Renal cortex interstitium (tissue), 11 donors: ENCODE data around the gene TRPM3. TPM values are rescaled to one million over a fixed set of nuclear protein-coding genes. Genes with fewer than 3 reads are reported as not detected.

Source experiments
- DNase-seq, 11 donors: peaks; one replicate each; pipeline ENCODE4 v3.0.0-alpha.2; 2013; ENCODE audit warnings: low read depth in 9 of 11, low spot score in 4 of 11; ENCODE audit errors: extremely low read depth in 1 of 11
- polyA plus RNA-seq, 3 donors: library from polyadenylated mRNA; unstranded; fragments of 120-200 nt; gene quantifications; one replicate each; pipeline ENCODE4 v1.2.1, GENCODE V29; 2013; ENCODE audit not compliant: insufficient read length in 3 of 3

Gene TRPM3
- polyA plus RNA-seq, 3 donors = 12.4 to 14.9 (median 13.2) TPM

DNA sequence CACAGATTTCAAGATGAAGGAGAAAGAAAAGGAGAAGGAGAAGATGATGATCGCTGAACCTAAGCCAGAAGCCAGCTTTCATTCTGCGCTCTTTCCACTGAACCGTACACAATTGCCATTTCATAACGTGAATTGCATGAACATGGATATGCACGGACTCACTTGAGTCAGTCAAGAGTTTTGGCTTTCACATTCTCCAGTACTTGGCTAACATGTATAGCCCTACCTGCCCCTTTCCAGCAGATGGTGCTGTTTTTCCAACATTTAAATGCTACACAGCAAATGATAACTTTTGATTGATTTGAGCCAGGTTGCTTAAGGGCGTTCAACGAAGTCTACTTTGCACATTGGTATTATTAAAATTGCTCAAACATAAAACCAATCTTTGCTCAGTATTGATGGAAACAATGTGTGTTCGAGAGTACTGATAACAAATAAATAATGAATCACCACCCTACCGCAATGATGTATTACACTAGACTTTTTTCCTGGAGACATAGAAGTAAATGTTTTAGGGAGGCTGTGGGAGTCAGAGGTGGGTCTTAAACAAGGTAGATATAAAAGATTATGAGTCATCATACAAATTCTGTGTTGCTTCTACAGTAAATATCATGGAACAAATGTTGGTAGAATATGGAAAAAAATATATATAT is 196.4 kb downstream of the TRPM3 start:
- DNase-seq = peak in 8 of 11 donors; percentile 35 to 63 (median 44)

DNA sequence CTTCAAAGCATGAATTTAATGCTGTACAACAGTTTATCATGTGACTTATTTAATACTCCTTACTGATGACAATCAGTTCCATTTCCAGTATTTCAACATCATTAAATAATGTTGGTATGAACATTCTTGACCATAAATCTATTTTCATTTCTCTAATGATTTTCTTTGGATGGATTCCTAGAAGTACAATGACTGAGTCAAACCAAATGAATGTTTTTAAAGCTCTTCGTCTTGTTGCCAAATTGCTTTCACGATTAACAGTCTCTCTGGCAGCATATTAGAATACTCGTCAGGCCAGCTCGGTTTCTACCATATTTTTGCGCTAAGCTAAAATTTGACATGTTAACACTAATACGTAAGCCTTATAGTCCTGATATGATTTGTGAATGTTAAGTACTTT is 197.0 kb downstream of the TRPM3 start:
- DNase-seq = peak in 2 of 11 donors; percentile 34 to 57

DNA sequence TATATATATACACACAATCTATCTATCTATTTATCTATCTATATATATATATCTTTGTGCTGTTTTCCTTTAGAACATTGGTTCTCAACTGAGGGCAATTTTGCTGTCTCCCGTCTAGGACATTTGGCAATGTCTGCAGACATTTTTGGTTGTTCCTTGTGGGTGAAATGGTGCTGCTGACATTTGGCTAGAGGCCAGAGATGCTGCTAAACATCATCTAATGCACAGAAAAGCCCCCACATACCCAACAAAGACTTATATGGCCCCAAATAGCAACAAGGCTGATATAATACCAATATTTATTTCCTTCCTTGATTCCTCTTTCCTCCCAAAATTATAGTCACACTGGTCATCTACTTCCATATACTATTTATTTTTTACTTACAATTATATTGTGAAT is 197.5 kb downstream of the TRPM3 start:
- no peak for DNase-seq

DNA sequence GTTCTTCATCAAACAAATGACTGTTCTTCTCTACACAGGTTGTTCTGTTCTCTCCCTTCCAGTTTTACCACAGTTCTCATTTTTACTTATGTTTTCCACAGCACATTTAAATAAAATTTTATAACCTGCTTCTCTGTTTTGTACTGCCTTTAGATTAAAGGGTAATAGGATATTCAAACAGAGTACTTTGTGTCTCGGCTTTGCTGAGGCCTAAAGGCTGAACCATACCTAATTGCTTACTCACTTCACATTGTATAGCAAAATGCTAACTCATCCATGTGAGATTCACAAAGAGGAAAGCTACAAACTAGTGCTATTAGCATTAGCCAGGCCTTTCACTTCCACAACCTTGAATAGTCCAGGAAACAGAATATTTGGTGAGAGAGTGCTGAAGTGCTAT is 200.3 kb downstream of the TRPM3 start:
- DNase-seq = no peak

DNA sequence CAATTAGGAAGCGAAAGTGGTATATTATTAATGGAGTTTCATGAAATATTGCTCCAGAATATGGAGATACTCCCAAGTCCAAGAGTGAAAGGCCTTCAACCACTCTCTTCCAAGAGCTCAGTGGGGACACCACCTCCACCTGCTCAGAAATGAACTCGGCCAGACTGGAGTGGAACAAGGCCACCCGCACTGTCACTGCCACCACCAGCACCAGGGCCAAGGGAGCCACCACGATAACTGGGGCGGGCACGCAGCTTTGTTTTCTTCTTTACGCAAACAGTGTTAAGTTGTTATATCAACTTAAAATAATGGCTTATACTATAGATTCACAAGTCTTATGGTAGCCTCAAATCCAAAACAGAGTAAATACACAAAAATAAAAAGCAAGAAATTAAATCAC is 204.1 kb downstream of the TRPM3 start:
- DNase-seq = no peak

DNA sequence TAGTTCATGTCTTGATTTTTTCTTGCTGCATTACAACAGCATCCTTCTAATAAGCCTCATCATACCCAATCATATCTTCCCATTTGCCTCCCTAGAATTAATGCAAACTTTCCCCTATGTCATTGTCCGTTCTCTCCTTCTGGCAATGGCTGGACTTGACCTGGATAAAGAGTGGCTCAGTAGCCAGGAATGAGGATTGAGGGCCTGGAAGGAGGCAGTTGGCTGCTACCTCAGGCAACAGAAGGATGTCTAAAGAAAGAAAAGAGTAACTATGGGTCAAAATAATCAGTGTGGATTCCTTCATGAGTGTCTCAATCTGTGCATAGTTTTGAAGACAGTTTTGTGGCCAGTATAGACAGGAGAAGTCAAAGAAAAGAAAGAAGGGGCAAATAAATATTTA is 209.6 kb downstream of the TRPM3 start:
- DNase-seq = no peak

DNA sequence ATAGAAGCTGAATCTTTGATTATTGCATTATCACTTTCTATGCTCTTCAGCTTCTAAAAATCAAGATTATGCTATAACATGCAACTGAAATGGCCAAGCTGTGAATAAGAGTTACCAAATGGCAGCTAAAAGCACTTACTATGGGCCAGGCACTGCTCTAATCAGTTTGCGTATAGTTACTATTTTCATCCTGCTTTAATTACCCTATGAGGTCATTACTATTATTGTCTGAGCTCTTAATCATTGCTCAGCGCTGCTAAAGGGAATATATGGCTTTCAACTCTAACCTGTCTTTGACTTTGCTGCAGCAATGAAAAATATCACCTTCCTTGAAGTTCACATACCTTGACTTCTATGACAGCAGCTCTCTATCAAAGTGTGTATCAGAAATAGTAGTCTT is 210.8 kb downstream of the TRPM3 start:
- DNase-seq = no peak

DNA sequence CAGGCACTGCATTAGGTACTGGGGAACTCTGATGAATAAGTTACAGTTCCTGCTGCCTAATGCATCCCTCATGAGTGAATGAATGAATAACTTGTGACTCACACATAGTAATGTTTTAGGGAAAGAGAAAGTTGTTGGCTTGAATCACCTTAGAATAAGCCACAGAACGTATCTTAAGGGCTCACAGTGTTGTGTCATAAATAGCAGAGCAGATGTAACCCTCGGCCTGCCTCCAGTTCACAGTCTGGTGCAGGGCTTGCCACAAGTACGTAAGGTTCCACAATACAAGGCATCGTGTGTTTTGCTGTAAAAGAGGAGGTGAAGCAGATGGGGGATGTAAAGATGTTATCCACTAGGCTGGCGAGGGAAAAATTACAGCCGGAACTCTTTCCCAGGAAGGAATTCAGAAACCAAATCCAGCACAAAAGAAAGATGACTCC is 218.7 kb downstream of the TRPM3 start:
- DNase-seq = peak in 3 of 11 donors; percentile 13 to 31 (median 14)

DNA sequence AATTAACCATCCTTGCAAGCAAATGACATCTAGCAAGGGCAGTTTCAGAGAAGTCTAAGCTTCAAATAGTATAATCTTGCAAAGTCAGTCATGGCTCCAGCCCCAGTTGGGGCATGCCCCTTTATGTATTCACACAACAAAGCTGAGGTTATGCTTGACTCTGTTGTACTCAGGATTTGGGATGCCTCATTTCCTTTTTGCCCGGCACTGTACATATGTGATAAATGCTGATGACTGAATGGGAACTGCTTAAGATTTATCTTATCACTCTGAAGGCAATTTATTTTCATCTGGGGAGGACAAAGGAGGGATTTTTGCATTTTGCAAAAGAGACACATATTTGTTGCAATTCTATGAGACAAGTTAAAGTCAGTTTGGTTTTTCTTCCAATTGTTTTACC is 219.2 kb downstream of the TRPM3 start:
- DNase-seq = no peak

DNA sequence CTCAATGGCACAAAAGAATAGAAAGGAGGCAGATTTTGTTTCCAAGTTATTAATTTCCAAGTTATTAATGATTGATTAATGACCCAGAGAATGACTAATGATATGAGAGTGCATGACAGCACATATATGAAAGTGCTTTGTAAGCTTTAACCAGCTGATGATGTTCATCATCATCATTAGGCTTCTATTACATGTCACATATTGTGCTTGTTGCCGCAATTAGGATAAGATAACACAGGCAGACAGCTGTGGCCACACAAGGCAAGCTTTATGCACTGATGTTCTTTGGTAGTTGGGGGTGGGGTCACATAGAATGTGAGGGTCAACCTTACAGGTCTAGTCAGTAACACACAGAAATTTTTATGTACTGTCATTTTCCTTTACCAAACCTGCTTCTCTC is 219.7 kb downstream of the TRPM3 start:
- DNase-seq = no peak

DNA sequence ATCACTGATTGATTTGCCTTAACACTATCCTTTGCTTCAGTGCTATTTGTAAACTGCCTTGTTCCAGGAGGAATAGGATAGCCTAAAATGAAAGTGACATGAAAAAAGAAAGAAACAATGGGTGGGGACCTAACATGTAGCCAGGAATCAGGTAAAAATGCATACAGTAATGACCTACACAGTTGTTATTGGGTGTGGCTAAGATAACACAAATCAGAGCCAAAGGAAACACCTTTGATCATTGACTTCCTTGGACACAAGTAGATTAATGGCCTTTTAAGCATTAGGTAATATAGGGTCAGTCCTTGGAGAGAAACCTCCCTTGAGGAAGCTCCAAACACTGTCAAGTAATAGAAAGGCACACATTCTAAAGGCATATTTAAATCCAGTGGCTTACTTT is 220.4 kb downstream of the TRPM3 start:
- DNase-seq = no peak

DNA sequence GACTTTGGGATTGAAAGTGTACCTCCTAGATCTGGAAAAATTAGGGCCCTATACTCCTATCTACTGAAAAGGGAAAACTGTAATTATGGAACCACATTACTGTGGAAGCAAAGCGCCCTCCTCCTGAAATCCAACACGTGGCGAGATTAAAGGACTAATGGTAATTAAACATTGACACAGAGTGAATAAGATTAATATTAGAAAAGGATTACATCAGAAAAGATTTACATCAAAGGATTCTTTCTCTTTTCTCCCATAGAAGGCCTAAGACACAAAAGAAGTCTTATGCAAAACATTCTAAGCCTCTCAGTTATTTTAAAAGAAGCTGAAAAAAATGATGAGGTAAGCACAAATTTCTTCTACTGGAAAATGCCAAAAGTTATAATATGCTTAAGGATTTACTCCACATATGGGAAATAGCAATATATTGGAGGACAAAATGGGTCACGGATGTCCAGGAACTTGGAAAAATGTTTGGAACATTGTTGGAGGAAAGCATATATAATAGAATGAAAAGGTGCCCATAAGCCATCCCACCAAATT is 227.8 kb downstream of the TRPM3 start:
- DNase-seq = no peak

DNA sequence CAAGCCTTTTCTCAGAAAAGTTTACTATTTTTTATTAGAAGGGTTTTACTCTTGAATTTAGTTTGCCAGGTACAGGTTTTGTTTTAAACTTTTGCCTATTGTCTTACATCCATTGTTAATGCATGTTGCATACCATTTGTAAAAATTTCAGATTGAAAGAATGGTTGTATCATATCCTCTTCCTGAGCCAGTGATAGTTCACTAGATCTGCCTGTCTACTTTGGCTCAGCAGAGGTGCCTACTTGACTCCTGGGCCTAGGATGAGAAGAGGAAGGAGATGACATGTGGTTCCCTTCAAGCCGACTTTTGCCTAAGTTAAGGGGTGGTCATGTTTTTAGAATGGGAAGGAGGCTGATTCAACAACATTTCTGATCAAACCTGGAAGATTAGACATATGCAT is 232.9 kb downstream of the TRPM3 start:
- no peak for DNase-seq

DNA sequence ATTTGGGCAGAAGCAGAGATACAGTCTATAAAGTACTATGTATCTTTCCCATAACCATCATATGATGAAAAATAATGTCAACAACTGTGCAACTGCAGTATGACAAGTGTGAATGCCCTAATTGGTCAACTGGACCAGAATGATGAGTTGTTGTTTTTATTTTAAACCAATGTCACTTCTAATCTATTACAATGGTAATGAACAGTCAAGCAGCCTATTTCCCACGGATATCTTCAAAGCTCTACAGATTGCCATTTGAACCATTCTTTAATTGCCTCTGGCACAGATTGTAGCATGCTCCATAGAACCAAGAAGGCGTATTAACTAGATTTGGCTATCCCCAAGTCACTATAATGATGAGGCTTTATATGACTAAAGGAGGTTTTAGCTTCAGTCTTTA is 233.6 kb downstream of the TRPM3 start:
- no peak for DNase-seq

DNA sequence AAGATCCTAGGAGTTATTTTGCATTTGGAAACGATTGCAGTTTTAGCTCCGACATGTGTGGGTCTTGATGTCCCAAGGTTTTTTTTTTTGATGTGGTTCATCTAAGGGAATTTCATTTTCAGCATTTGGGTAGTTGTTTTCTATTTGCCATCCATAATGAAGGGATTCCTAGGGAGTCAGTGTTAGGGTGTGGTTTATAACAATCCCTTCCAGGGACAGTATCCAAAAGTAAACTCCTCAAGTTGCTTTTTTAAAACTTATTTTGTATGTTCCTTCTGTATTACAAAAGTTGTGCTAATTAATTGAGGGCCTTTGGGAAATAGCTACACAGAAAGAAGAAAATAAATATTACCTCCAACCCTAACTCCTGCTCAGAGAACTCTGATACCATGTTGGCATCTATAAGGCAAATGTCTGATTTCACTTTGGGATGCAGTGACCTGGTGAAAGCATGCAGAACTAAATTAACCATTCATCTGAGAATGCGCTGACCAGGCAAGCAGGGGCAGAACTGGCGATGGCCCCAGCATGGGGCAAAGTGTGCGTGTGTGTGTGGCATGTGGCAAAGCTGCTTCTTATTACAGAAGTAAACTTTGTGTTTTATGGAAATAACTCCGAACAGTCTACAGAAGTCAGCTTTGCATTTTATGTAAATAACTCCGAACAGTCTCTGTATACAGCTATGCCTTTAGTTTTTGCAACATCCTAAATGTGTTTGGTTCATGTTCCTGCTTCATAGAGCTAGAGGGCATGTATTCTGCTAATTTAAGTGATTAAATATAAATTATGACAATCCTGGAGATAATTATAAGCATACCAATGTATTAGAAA is 237.2 kb downstream of the TRPM3 start:
- DNase-seq = no peak

DNA sequence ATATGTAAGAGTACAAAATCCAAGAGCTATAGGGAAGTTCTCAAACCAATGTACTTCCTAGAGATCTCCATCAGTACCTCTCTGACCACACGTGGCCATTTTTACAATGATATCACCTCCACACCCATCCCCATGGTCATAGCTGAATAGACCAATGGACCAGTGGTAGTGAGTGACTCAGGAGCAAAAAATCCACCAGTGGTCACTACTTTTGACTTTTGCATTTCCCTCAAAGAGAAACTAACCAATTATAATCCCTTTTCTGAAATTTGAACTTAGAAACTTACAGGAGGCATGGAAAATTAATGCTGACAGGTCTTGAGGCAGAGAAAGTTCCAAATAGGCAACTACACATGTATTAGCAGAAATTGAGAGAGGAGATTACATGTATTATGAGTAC is 238.4 kb downstream of the TRPM3 start:
- no peak for DNase-seq

DNA sequence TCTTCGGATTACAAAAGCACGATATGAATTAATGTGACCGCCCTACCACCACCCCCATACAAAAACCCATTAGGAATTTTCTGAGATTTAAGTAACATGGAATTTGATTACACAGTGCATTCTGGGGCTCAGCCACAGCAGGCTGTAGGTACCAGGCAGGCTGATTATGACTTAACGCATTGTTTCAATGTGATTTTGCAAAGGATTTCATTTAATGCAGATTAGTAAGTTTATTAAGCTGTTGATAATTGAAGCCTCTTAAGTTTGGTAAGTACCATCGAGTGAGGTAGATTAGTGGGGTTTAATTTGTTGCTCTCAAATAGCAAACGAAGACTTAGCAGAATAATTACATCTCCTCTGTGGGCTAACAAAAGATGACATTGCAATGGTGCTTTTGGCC is 240.1 kb downstream of the TRPM3 start:
- DNase-seq = no peak

DNA sequence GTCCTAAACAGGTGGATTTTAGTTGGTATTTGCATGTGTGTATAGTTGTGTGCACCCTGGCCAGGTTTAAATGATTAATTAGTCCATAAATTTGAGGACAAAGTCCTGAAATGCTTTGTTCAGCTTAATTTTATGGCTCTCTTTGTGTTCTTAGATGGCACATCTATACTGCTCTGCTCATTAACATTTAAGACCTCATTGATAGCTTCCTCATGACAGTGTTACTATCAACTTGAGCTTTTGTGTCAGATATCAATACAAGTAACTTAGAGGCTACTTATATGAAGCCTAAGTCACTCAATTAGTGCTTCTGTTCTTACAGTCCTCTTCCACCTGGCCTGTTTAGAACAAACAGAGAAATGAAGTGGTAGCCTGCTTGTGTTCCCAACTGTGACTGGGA is 240.9 kb downstream of the TRPM3 start:
- no peak for DNase-seq

DNA sequence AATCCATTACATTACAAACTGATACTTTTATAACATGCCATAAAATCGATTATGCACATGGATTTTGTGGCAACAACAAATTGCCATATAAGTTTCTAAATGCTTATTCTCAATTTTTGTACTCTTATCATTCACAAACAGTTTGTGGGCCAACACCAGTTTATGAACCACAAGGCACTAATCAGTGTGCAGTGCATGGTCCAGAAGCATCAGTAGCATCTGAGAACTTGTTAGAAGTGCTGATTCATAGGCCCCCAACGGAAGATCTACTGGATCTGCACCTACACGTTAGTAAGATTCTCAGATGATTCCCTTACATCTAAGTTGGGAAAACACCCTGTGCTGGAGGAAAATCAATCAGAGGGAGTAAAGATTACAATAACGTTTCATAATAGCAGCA is 242.8 kb downstream of the TRPM3 start:
- no peak for DNase-seq

DNA sequence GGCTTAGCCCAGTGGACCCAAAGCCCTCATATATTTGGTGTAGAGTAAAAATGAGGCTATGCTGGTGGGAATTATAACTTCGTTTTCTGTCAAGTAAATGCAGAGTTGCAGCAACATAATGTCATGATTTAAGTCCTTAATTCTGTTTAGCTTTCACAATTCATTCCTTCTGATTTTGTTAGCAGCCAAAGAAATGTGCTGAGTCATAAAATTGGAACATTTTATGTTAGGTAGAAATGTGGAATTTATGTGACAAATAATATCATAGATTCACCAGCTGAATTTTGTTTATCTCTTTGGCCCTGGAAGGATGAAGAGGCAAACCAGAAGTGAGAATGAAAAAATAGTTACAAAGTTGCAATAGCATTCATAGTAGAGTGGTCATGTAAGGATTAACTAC is 247.0 kb downstream of the TRPM3 start:
- no peak for DNase-seq
